Loucy (cell line): Measurements from ENCODE around the gene ABCC4.

Experiments used
- H2AFZ ChIP-seq: fragments of 200-600 bp; sonication (generic); 2 replicates; pipeline ENCODE4 v1.6.0; 2016; ENCODE audit warnings: antibody characterized with exemption, mild to moderate bottlenecking, low read length, moderate library complexity
- H3F3A ChIP-seq: fragments of 200-600 bp; 2 replicates; pipeline ENCODE4 v1.6.0; 2016; ENCODE audit warnings: antibody characterized with exemption, low read depth, mild to moderate bottlenecking
- H3K27me3 ChIP-seq: fragments of 200-600 bp; sonication (generic); 2 replicates; pipeline ENCODE4 v1.6.1; 2014; ENCODE audit warnings: low read length, mild to moderate bottlenecking; ENCODE audit not compliant: insufficient read depth, poor library complexity, severe bottlenecking
- H3K36me3 ChIP-seq: fragments of 200-600 bp; sonication (generic); 2 replicates; pipeline ENCODE4 v1.6.1; 2016; ENCODE audit warnings: low read length; ENCODE audit not compliant: insufficient read depth
- H3K4me1 ChIP-seq: fragments of 200-600 bp; sonication (generic); 2 replicates; pipeline ENCODE4 v1.5.1; 2014; ENCODE audit warnings: low read length, mild to moderate bottlenecking; ENCODE audit not compliant: insufficient read depth, poor library complexity, severe bottlenecking
- H3K4me2 ChIP-seq: fragments of 200-600 bp; sonication (generic); 2 replicates; pipeline ENCODE4 v1.6.0; 2014; ENCODE audit warnings: antibody characterized with exemption, low read length, low read depth, mild to moderate bottlenecking; ENCODE audit not compliant: poor library complexity, severe bottlenecking
- H3K4me3 ChIP-seq: fragments of 200-600 bp; sonication (generic); 2 replicates; pipeline ENCODE4 v1.5.1; 2014; ENCODE audit warnings: low read length, mild to moderate bottlenecking, mixed read lengths; ENCODE audit not compliant: poor library complexity, severe bottlenecking
- H3K79me2 ChIP-seq: fragments of 200-600 bp; sonication (generic); 2 replicates; pipeline ENCODE4 v1.6.1; 2014; ENCODE audit warnings: low read length; ENCODE audit not compliant: insufficient read depth
- H3K9ac ChIP-seq: fragments of 200-600 bp; sonication (generic); 2 replicates; pipeline ENCODE4 v1.6.0; 2014; ENCODE audit warnings: mild to moderate bottlenecking, low read depth, low read length, moderate library complexity; ENCODE audit not compliant: poor library complexity, severe bottlenecking
- H3K9me2 ChIP-seq: fragments of 200-600 bp; sonication (generic); replicated peaks from 2 replicates; pipeline ENCODE4 v1.6.1; 2016; ENCODE audit warnings: low read depth, low read length, mixed read lengths
- H3K9me3 ChIP-seq: fragments of 200-600 bp; sonication (generic); 2 replicates; pipeline ENCODE4 v1.6.1; 2014; ENCODE audit warnings: mild to moderate bottlenecking, antibody characterized with exemption, low read length, low read depth; ENCODE audit not compliant: insufficient read depth
- H4K20me1 ChIP-seq: fragments of 200-600 bp; sonication (generic); 2 replicates; pipeline ENCODE4 v1.6.0; 2014; ENCODE audit warnings: antibody characterized with exemption, low read length, mild to moderate bottlenecking; ENCODE audit not compliant: insufficient read depth, poor library complexity, severe bottlenecking
- CTCF ChIP-seq: fragments of 200-600 bp; sonication (generic); conservative IDR thresholded peaks from 2 replicates; pipeline ENCODE4 v1.5.1; 2014; ENCODE audit warnings: mild to moderate bottlenecking, antibody characterized with exemption, low read length
- EZH2phosphoT487 ChIP-seq: fragments of 200-600 bp; IDR thresholded peaks from 2 replicates; pipeline ENCODE4 v1.6.1; 2018; ENCODE audit warnings: antibody characterized with exemption, mild to moderate bottlenecking, moderate library complexity, borderline replicate concordance

The ABCC4 gene

DNA sequence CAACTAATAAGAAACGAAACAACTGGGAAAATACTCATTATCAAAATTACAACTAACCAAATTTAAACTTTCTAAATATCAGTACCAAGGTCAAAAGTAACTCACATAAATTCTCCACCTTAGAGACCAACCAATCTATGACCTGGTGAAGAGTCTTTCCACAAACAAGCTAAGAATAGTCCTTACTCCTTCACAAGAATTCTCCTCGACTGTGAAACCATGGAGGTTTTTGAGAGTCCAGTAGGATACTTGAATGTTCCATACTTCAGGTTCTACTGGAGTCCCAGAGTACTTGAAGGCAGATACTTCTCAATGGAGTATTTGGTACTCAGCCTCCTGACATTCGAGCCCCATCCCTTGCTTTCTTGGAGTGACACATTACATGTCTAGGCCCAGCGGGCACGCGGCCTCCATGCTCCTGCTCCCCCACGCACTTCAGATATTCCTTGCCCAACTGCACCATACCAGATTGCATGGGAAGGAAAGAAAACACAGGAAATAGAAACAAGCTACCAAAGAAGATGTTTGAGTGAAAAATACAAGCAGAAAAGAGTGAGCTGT lies 63.9 kb downstream of the ABCC4 start:
- Histone ChIP-seq H3K79me2 (no peaks in the 10 kb centered on the region), H3K4me3 (no peak overlapping the region), H3K9ac (no peak overlapping the region), H3K9me2 (no peaks in the 10 kb centered on the region), H3K4me1 (no peaks in the 10 kb centered on the region), H3K27me3 (no peaks in the 10 kb centered on the region), H3K4me2 (no peak overlapping the region), H2AFZ (no peak overlapping the region), H3K36me3 (no peaks in the 10 kb centered on the region), H3K9me3 (no peaks in the 10 kb centered on the region), H3F3A (no peaks in the 10 kb centered on the region), H4K20me1 (no peaks in the 10 kb centered on the region)
- TF ChIP-seq EZH2phosphoT487 (no peak), CTCF (no peak)

DNA sequence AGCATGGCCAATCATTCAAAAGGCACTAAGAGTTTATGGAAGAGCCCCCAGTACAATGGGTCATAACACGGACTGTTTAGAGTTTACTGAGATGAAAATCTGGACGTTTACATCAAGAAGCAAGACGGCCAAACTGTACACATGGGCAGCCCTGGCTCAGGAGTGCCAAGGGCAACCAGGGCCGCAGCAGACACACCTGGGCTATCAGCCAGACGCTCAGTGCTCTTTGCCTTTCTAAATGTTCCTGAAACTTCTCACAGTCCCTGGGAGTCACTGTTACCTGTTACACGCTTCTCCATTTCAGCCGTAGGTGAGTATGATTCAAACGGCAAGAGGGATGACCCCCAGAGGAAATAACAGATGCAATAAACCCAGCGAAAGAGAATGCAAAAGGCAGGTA lies 64.5 kb downstream of the ABCC4 start:
- Histone ChIP-seq H3K9me2 (no peaks in the 10 kb centered on the region), H3K36me3 (no peaks in the 10 kb centered on the region), H3K4me1 (no peaks in the 10 kb centered on the region), H3K9me3 (no peaks in the 10 kb centered on the region), H2AFZ (no peak overlapping the region), H3K4me2 (no peak overlapping the region), H3K9ac (no peak overlapping the region), H4K20me1 (no peaks in the 10 kb centered on the region), H3K4me3 (no peak overlapping the region), H3K27me3 (no peaks in the 10 kb centered on the region), H3K79me2 (no peaks in the 10 kb centered on the region), H3F3A (no peaks in the 10 kb centered on the region)
- no peak for TF ChIP-seq EZH2phosphoT487
- no peak for TF ChIP-seq CTCF

DNA sequence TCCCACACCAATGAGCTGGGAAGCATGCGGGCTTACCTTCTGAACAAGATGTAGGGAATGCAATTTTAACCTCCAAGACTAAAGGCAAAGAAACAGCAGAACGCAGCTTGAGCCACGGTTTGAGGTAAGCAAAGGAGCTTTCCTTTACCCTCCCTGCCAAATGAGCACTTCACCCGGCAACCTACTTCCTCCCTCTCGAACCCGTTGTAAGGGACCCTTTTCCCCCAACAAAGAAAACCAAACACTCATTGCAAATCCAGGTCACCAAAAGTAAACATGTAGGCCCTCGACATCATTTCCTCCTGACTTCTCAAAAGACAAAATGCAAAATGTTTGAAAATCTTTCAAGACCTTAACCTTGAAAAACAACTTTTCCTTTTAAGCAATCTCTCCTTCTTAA lies 65.3 kb downstream of the ABCC4 start:
- Histone ChIP-seq H3F3A (no peaks in the 10 kb centered on the region), H3K79me2 (no peaks in the 10 kb centered on the region), H3K9ac (no peak overlapping the region), H4K20me1 (no peaks in the 10 kb centered on the region), H3K9me3 (no peaks in the 10 kb centered on the region), H3K27me3 (no peaks in the 10 kb centered on the region), H3K9me2 (no peaks in the 10 kb centered on the region), H3K4me2 (no peak overlapping the region), H3K36me3 (no peaks in the 10 kb centered on the region), H2AFZ (no peak overlapping the region), H3K4me1 (no peaks in the 10 kb centered on the region), H3K4me3 (no peak overlapping the region)
- no peak for TF ChIP-seq EZH2phosphoT487
- TF ChIP-seq CTCF = no peak
